ENCODE data around the gene DOK7.

- TF ChIP-seq, protein P1, sequence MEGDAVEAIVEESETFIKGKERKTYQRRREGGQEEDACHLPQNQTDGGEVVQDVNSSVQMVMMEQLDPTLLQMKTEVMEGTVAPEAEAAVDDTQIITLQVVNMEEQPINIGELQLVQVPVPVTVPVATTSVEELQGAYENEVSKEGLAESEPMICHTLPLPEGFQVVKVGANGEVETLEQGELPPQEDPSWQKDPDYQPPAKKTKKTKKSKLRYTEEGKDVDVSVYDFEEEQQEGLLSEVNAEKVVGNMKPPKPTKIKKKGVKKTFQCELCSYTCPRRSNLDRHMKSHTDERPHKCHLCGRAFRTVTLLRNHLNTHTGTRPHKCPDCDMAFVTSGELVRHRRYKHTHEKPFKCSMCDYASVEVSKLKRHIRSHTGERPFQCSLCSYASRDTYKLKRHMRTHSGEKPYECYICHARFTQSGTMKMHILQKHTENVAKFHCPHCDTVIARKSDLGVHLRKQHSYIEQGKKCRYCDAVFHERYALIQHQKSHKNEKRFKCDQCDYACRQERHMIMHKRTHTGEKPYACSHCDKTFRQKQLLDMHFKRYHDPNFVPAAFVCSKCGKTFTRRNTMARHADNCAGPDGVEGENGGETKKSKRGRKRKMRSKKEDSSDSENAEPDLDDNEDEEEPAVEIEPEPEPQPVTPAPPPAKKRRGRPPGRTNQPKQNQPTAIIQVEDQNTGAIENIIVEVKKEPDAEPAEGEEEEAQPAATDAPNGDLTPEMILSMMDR (IDR thresholded peaks at IDR 0.05; ENCODE audit: borderline replicate concordance, extremely low read depth, low read length, poor library complexity, severe bottlenecking): no peak
- no peak for TF ChIP-seq EZH2 (IDR thresholded peaks at IDR 0.05; ENCODE audit: borderline replicate concordance, low read depth, low read length, severe bottlenecking)
These were observed 9.5 kb downstream of the DOK7 start for GRCh38 chr4:3472411-3473141.
